H9 (cell line): Measurements from ENCODE around the gene SIL1. TPM values are rescaled to one million over a fixed set of nuclear protein-coding genes. Genes with fewer than 3 reads are reported as not detected.

Experiments used
- DNase-seq: peaks from one replicate; pipeline ENCODE4 v3.0.0-alpha.2; 2017
- H2AFZ ChIP-seq: one replicate; pipeline ENCODE4 v1.6.1; 2013; ENCODE audit warnings: mild to moderate bottlenecking, low read length, control low read depth, moderate library complexity
- H2AK5ac ChIP-seq: 2 replicates; pipeline ENCODE4 v1.6.1; 2013; ENCODE audit warnings: low read length, control low read depth, mixed read lengths; ENCODE audit not compliant: insufficient read length
- H2BK120ac ChIP-seq: one replicate; pipeline ENCODE4 v1.6.1; 2013; ENCODE audit warnings: low read depth, mild to moderate bottlenecking, low read length, control low read depth, inconsistent platforms; ENCODE audit not compliant: poor library complexity, severe bottlenecking
- H2BK12ac ChIP-seq: 2 replicates; pipeline ENCODE4 v1.6.1; 2013; ENCODE audit warnings: low read length, control low read depth, mixed read lengths, low read depth; ENCODE audit not compliant: insufficient read length
- H2BK15ac ChIP-seq: 2 replicates; pipeline ENCODE4 v1.6.1; 2013; ENCODE audit warnings: low read depth, low read length, control low read depth
- H2BK20ac ChIP-seq: one replicate; pipeline ENCODE4 v1.6.1; 2013; ENCODE audit warnings: low read depth, mild to moderate bottlenecking, low read length, control low read depth, inconsistent platforms; ENCODE audit not compliant: poor library complexity, severe bottlenecking
- H2BK5ac ChIP-seq: 2 replicates; pipeline ENCODE4 v1.6.1; 2013; ENCODE audit warnings: low read length, control low read depth, mixed read lengths; ENCODE audit not compliant: insufficient read length
- H3K14ac ChIP-seq: 2 replicates; pipeline ENCODE4 v1.6.1; 2013; ENCODE audit warnings: low read length, control low read depth; ENCODE audit not compliant: insufficient read depth
- H3K18ac ChIP-seq: 2 replicates; pipeline ENCODE4 v1.6.1; 2013; ENCODE audit warnings: low read depth, mild to moderate bottlenecking, mixed read lengths, low read length, control low read depth; ENCODE audit not compliant: insufficient read length
- H3K23ac ChIP-seq: 2 replicates; pipeline ENCODE4 v1.6.1; 2013; ENCODE audit warnings: low read length, control low read depth, mixed read lengths, low read depth; ENCODE audit not compliant: insufficient read length
- H3K23me2 ChIP-seq: 2 replicates; pipeline ENCODE4 v1.6.1; 2013; ENCODE audit warnings: low read depth, mild to moderate bottlenecking, mixed read lengths, low read length, control low read depth; ENCODE audit not compliant: insufficient read length, poor library complexity, severe bottlenecking
- H3K27ac ChIP-seq: 2 replicates; pipeline ENCODE4 v1.5.1; 2013; ENCODE audit warnings: low read length, control low read depth, mixed read lengths, low read depth; ENCODE audit not compliant: insufficient read length
- H3K27me3 ChIP-seq: 2 replicates; pipeline ENCODE4 v1.6.1; 2013; ENCODE audit warnings: low read length, control low read depth, inconsistent platforms; ENCODE audit not compliant: insufficient read depth
- H3K4ac ChIP-seq: 2 replicates; pipeline ENCODE4 v1.6.1; 2013; ENCODE audit warnings: low read depth, mild to moderate bottlenecking, control low read depth, inconsistent platforms, low read length, moderate library complexity
- H3K4me1 ChIP-seq: 2 replicates; pipeline ENCODE4 v1.6.1; 2013; ENCODE audit warnings: low read length, control low read depth, inconsistent platforms; ENCODE audit not compliant: insufficient read depth
- H3K4me2 ChIP-seq: 2 replicates; pipeline ENCODE4 v1.6.1; 2013; ENCODE audit warnings: low read length, control low read depth, mixed read lengths; ENCODE audit not compliant: insufficient read length, insufficient read depth
- H3K56ac ChIP-seq: 2 replicates; pipeline ENCODE4 v1.6.1; 2013; ENCODE audit warnings: low read depth, mild to moderate bottlenecking, mixed read lengths, low read length, control low read depth; ENCODE audit not compliant: insufficient read length
- H3K79me1 ChIP-seq: 2 replicates; pipeline ENCODE4 v1.6.1; 2013; ENCODE audit warnings: low read depth, mild to moderate bottlenecking, moderate library complexity, low read length, control low read depth, inconsistent platforms; ENCODE audit not compliant: insufficient read depth, poor library complexity, severe bottlenecking
- H3K79me2 ChIP-seq: 2 replicates; pipeline ENCODE4 v1.6.1; 2013; ENCODE audit warnings: low read length, control low read depth, inconsistent platforms; ENCODE audit not compliant: insufficient read depth
- H3K9ac ChIP-seq: 2 replicates; pipeline ENCODE4 v1.6.1; 2013; ENCODE audit warnings: low read length, control low read depth, mixed read lengths; ENCODE audit not compliant: insufficient read length; ENCODE audit errors: extremely low read depth
- H3K9me3 ChIP-seq: one replicate; pipeline ENCODE4 v1.6.1; 2013; ENCODE audit warnings: low read depth, low read length, inconsistent platforms; ENCODE audit not compliant: control insufficient read depth
- H3T11ph ChIP-seq: one replicate; pipeline ENCODE4 v1.6.1; 2013; ENCODE audit warnings: mild to moderate bottlenecking, low read length, control low read depth, inconsistent platforms
- H4K20me1 ChIP-seq: one replicate; pipeline ENCODE4 v1.6.1; 2013; ENCODE audit not compliant: control insufficient read depth, insufficient read length, insufficient read depth
- H4K5ac ChIP-seq: 2 replicates; pipeline ENCODE4 v1.6.1; 2013; ENCODE audit warnings: low read depth, mild to moderate bottlenecking, mixed read lengths, low read length, control low read depth; ENCODE audit not compliant: insufficient read length
- H4K8ac ChIP-seq: replicated peaks from 2 replicates; pipeline ENCODE4 v1.6.1; 2013; ENCODE audit warnings: low read length, control low read depth, mixed read lengths, low read depth; ENCODE audit not compliant: insufficient read length
- H4K91ac ChIP-seq: 2 replicates; pipeline ENCODE4 v1.6.1; 2013; ENCODE audit warnings: low read depth, mild to moderate bottlenecking, moderate library complexity, mixed read lengths, low read length, control low read depth; ENCODE audit not compliant: insufficient read length
- H3K27ac Mint-ChIP-seq, 3 experiments: 2 replicates in 2 of 3; 3 replicates in 1 of 3; pipeline ENCODE4 v1.8.0; 2020 to 2021; ENCODE audit warnings: mixed read lengths in 3 of 3, mild to moderate bottlenecking in 1 of 3, moderate library complexity in 1 of 3
- H3K27me3 Mint-ChIP-seq: 2 replicates; pipeline ENCODE4 v1.8.0; 2021; ENCODE audit warnings: low read depth, mild to moderate bottlenecking, moderate library complexity, mixed read lengths
- H3K36me3 Mint-ChIP-seq, 3 experiments: 2 replicates in 2 of 3; 3 replicates in 1 of 3; pipeline ENCODE4 v1.8.0; 2020 to 2021; ENCODE audit warnings: low read depth in 3 of 3, mixed read lengths in 3 of 3; ENCODE audit not compliant: insufficient read depth in 1 of 3
- H3K4me1 Mint-ChIP-seq, 2 experiments: 2 replicates each; pipeline ENCODE4 v1.8.0; 2020; ENCODE audit warnings: mixed read lengths in 2 of 2
- H3K4me3 Mint-ChIP-seq, 2 experiments: 2 replicates in 1 of 2; 3 replicates in 1 of 2; pipeline ENCODE4 v1.8.0; 2020 to 2021; ENCODE audit warnings: mild to moderate bottlenecking in 2 of 2, mixed read lengths in 2 of 2, moderate library complexity in 1 of 2
- H3K9me3 Mint-ChIP-seq, 2 experiments: 2 replicates in 1 of 2; 3 replicates in 1 of 2; pipeline ENCODE4 v1.8.0; 2020; ENCODE audit warnings: mild to moderate bottlenecking in 2 of 2, mixed read lengths in 2 of 2, moderate library complexity in 1 of 2
- CTCF ChIP-seq: fragments of 200-600 bp; sonication (generic); conservative IDR thresholded peaks from 3 replicates; pipeline ENCODE4 v1.8.0; 2021; ENCODE audit warnings: antibody characterized with exemption, mild to moderate bottlenecking
- WGBS: extraction: QIAGEN DNeasy Blood & Tissue Kit; methylation state at CpG from one replicate; pipeline ENCODE4 v1.1.7; 2013; ENCODE audit warnings: missing lambda C conversion rate, low lambda C conversion rate, mixed read lengths; ENCODE audit not compliant: insufficient read length; ENCODE audit errors: extremely low coverage; 5-methylcytosine and 5-hydroxymethylcytosine counted together
- total RNA-seq: library from RNA; stranded (reverse); gene quantifications from 2 replicates; pipeline ENCODE4 v1.2.1, GENCODE V29; 2021

The SIL1 gene
- total RNA-seq, 1 experiment from 2014 or later, result 10.6 TPM

- H3K14ac ChIP-seq, result no peak overlapping the region
- Mint-ChIP-seq H3K9me3 (no peaks in the 10 kb centered on the region), H3K27ac (peak overlapping the region in 2 of 3 experiments; percentile 27 to 78; a peak in 4 of 7 replicates), H3K27me3 (peaks cover 2% of the 10 kb centered on the region; the same call in 1 of the 2 replicates), H3K4me3 (no peak overlapping the region), H3K4me1 (peaks cover 38 to 39% of the 10 kb centered on the region in 2 experiments), H3K36me3 (no peaks in the 10 kb centered on the region)
- H3K79me1 ChIP-seq, result no peaks in the 10 kb centered on the region
- no peak for DNase-seq
- H4K91ac ChIP-seq, result no peak overlapping the region
- no peaks in the 10 kb centered on the region for H3K9me3 ChIP-seq
- H2BK120ac ChIP-seq, result no peak overlapping the region
- WGBS, result no CpG with 5 or more reads among the region's 4 CpGs
- H3K4me1 ChIP-seq, result peaks cover 8% of the 10 kb centered on the region; the same call in 1 of the 2 replicates
- H2BK20ac ChIP-seq, result no peak overlapping the region
- H3K18ac ChIP-seq, result no peak overlapping the region
- no peak overlapping the region for H3K4ac ChIP-seq
- no peak overlapping the region for H3K27ac ChIP-seq
- no peak overlapping the region for H2BK12ac ChIP-seq
- no peak overlapping the region for H2AFZ ChIP-seq
- H3K79me2 ChIP-seq, result no peaks in the 10 kb centered on the region
- H2AK5ac ChIP-seq, result no peak overlapping the region
- no peak overlapping the region for H3K56ac ChIP-seq
- H2BK5ac ChIP-seq, result no peak overlapping the region
- H4K20me1 ChIP-seq, result no peaks in the 10 kb centered on the region
- H3K9ac ChIP-seq, result no peak overlapping the region
- H3K23ac ChIP-seq, result no peak overlapping the region
- no peak overlapping the region for H3T11ph ChIP-seq
- H2BK15ac ChIP-seq, result no peak overlapping the region
- no peak overlapping the region for H4K5ac ChIP-seq
- H4K8ac ChIP-seq, result no peak overlapping the region
- TF ChIP-seq CTCF, result no peak
- H3K27me3 ChIP-seq, result no peaks in the 10 kb centered on the region
- H3K23me2 ChIP-seq, result no peaks in the 10 kb centered on the region
- no peak overlapping the region for H3K4me2 ChIP-seq
Measured at GRCh38 chr5:139162448-139162847, 35.7 kb downstream of the SIL1 start.
